Measurements from ENCODE around the gene RNU1-3. TPM values are rescaled to one million over a fixed set of nuclear protein-coding genes. Genes with fewer than 3 reads are reported as not detected.
"Not testable (repeated sequence)": the region's sequence is repeated elsewhere in the genome, so short reads cannot be mapped to it uniquely, and the experiment has no call there.

RNU1-3 gene
- total and polyA plus RNA-seq, 2 of the 13 experiments (the other 11 are each of a cell fraction or from before 2014, with no cell fraction given): under 0.01 to 11,018 TPM

DNA sequence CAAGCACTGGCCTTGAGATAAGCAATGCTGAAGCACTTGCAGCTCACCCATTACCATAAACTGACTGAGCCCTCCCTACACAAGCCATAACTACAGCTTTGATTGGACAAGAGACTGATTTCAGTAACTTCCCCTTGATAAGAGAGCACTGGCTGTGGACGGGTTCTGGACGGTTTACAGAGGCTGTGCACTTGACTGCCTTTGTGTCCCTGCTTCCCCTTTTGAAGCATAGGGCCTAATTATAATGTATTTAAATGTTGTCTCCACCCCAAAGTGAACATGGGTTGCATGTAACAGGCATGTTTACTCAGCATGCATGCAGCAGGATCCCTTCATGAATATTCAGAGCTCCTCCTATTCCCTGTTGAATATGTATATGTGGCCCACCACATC is 8.4 kb upstream of the RNU1-3 start:
- H4K20me1 ChIP-seq (ENCODE audit: insufficient read depth, low read length); H2AFZ ChIP-seq (ENCODE audit: low read length); ATAC-seq; H3K9me3 ChIP-seq (ENCODE audit: low read length); in situ Hi-C loops (cut with HindIII; ENCODE audit: extremely low pct_ligation_motif_present, low pct_unique_long_range_greater_than_20kb); H3K9ac ChIP-seq (ENCODE audit: insufficient read depth, low read depth, low read length); H3K27ac ChIP-seq (ENCODE audit: extremely low read length, insufficient read depth, low read length); H3K36me3 ChIP-seq (replicated peaks in 1 of 2; ENCODE audit: control insufficient read depth in 1 of 2, insufficient read depth in 2 of 2, low read length in 2 of 2); BruUV-seq (replicated peaks); intact Hi-C loops (cut with micrococcal nuclease; ENCODE audit: unreplicated experiment); CTCF ChIA-PET (ENCODE audit: low intra/inter-chr PET ratio, low total read pairs); POLR2A ChIA-PET; H3K79me2 ChIP-seq (ENCODE audit: insufficient read depth, low read length); H3K4me3 ChIP-seq (replicated peaks in 1 of 3; ENCODE audit: insufficient read depth in 1 of 3, low read depth in 2 of 3, low read length in 3 of 3); H3K27me3 ChIP-seq (ENCODE audit: control insufficient read depth in 1 of 2, insufficient read depth in 2 of 2, low read length in 2 of 2); DNase-seq (ENCODE audit: low spot score); FAIRE-seq: not testable (repeated sequence)
- peaks cover 22% of the 10 kb centered on the region for H3K4me1 ChIP-seq (ENCODE audit: insufficient read depth, low read length)
- H3K4me2 ChIP-seq (ENCODE audit: low read depth, low read length): peak overlapping the region; percentile 12; the same call in 1 of the 2 replicates
- WGBS (ENCODE audit: low lambda C conversion rate): 0% methylated on average over 1 of the region's 2 CpGs

DNA sequence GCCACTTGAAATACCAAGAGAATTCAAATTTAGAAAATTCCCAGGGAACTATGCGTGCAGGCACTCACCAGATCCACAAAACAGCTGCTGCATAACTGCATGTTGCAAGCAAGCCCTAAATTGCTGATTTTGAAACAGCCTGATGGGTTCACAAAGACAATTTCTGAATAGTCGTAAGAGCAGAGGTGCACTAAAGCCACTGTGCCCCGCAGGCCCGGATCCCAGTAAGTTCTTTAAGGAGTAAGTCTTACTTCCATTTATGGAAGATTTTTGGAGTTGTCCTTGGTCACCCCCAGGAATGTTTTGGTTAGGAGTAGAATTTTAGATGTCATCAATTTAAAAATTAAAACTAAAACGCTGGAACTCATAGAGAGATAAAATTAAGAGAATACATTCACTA is 7.2 kb upstream of the RNU1-3 start:
- H3K27ac ChIP-seq (ENCODE audit: extremely low read length, insufficient read depth, low read length); H3K36me3 ChIP-seq (replicated peaks in 1 of 2; ENCODE audit: control insufficient read depth in 1 of 2, insufficient read depth in 2 of 2, low read length in 2 of 2); in situ Hi-C loops (cut with HindIII; ENCODE audit: extremely low pct_ligation_motif_present, low pct_unique_long_range_greater_than_20kb); ATAC-seq; intact Hi-C loops (cut with micrococcal nuclease; ENCODE audit: unreplicated experiment); H3K4me2 ChIP-seq (ENCODE audit: low read depth, low read length); H3K9ac ChIP-seq (ENCODE audit: insufficient read depth, low read depth, low read length); H3K4me3 ChIP-seq (replicated peaks in 1 of 3; ENCODE audit: insufficient read depth in 1 of 3, low read depth in 2 of 3, low read length in 3 of 3); CTCF ChIA-PET (ENCODE audit: low intra/inter-chr PET ratio, low total read pairs); POLR2A ChIA-PET; H4K20me1 ChIP-seq (ENCODE audit: insufficient read depth, low read length); H3K79me2 ChIP-seq (ENCODE audit: insufficient read depth, low read length); DNase-seq (ENCODE audit: low spot score); H2AFZ ChIP-seq (ENCODE audit: low read length); BruUV-seq (replicated peaks); H3K9me3 ChIP-seq (ENCODE audit: low read length); FAIRE-seq; H3K27me3 ChIP-seq (ENCODE audit: control insufficient read depth in 1 of 2, insufficient read depth in 2 of 2, low read length in 2 of 2): not testable (repeated sequence)
- H3K4me1 ChIP-seq (ENCODE audit: insufficient read depth, low read length): peaks cover 15% of the 10 kb centered on the region
- 28% methylated on average over 5 of the region's 5 CpGs for WGBS (ENCODE audit: low lambda C conversion rate)

DNA sequence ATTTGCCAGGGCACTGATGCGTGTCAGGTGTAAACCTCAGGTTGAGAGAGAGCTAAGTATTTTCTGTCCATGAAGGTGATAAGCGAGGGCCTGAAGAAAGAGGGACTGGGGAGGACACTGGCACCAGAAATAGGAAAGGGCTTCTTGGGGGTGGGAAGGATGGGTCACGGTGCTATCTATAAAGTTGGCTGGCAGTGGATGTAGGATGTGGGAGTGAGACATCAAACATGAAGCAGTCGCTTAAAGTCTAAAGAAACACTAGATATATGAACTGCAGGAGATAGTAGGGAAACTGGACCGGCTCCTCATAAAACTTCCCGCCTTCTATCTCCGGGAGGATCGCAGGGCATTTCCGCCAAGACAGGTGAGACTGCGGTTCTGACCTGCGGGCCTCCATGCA is 912 bp downstream of the RNU1-3 start:
- H3K9me3 ChIP-seq (ENCODE audit: low read length); H4K20me1 ChIP-seq (ENCODE audit: insufficient read depth, low read length); H3K4me3 ChIP-seq (replicated peaks in 1 of 3; ENCODE audit: insufficient read depth in 1 of 3, low read depth in 2 of 3, low read length in 3 of 3); ATAC-seq; intact Hi-C loops (cut with micrococcal nuclease; ENCODE audit: unreplicated experiment); FAIRE-seq; in situ Hi-C loops (cut with HindIII; ENCODE audit: extremely low pct_ligation_motif_present, low pct_unique_long_range_greater_than_20kb); H3K79me2 ChIP-seq (ENCODE audit: insufficient read depth, low read length); H3K36me3 ChIP-seq (replicated peaks in 1 of 2; ENCODE audit: control insufficient read depth in 1 of 2, insufficient read depth in 2 of 2, low read length in 2 of 2); DNase-seq (ENCODE audit: low spot score); H2AFZ ChIP-seq (ENCODE audit: low read length); POLR2A ChIA-PET; BruUV-seq (replicated peaks); H3K27me3 ChIP-seq (ENCODE audit: control insufficient read depth in 1 of 2, insufficient read depth in 2 of 2, low read length in 2 of 2); H3K4me2 ChIP-seq (ENCODE audit: low read depth, low read length); H3K27ac ChIP-seq (ENCODE audit: extremely low read length, insufficient read depth, low read length); CTCF ChIA-PET (ENCODE audit: low intra/inter-chr PET ratio, low total read pairs); H3K4me1 ChIP-seq (ENCODE audit: insufficient read depth, low read length); H3K9ac ChIP-seq (ENCODE audit: insufficient read depth, low read depth, low read length): not testable (repeated sequence)
- no CpG with 5 or more reads among the region's 11 CpGs for WGBS (ENCODE audit: low lambda C conversion rate)

DNA sequence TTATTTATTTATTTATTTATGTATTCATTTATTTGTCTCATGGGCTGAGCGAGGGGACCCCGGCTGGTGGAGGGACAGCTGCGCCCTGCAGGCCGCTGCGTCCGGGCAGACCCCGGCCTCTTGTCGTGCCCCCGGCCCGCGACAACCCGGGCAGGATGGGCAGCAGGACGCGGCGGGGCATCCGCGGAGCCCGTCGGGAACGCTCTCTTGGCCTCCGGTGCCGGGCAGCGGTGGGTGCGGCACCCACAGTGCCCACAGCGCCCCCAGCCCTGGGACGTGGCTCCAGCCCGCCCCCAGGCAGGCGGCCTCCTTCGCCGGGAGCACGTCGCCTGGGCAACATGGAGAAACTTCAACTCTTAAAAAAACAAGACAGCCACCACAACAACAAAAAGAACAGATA is 8.5 kb downstream of the RNU1-3 start:
- H3K27ac ChIP-seq (ENCODE audit: extremely low read length, insufficient read depth, low read length); CTCF ChIA-PET (ENCODE audit: low intra/inter-chr PET ratio, low total read pairs); FAIRE-seq; H3K9ac ChIP-seq (ENCODE audit: insufficient read depth, low read depth, low read length); in situ Hi-C loops (cut with HindIII; ENCODE audit: extremely low pct_ligation_motif_present, low pct_unique_long_range_greater_than_20kb); H2AFZ ChIP-seq (ENCODE audit: low read length); H3K4me2 ChIP-seq (ENCODE audit: low read depth, low read length); H3K36me3 ChIP-seq (replicated peaks in 1 of 2; ENCODE audit: control insufficient read depth in 1 of 2, insufficient read depth in 2 of 2, low read length in 2 of 2); DNase-seq (ENCODE audit: low spot score); H3K4me3 ChIP-seq (replicated peaks in 1 of 3; ENCODE audit: insufficient read depth in 1 of 3, low read depth in 2 of 3, low read length in 3 of 3); H4K20me1 ChIP-seq (ENCODE audit: insufficient read depth, low read length); H3K79me2 ChIP-seq (ENCODE audit: insufficient read depth, low read length); H3K9me3 ChIP-seq (ENCODE audit: low read length); intact Hi-C loops (cut with micrococcal nuclease; ENCODE audit: unreplicated experiment); H3K4me1 ChIP-seq (ENCODE audit: insufficient read depth, low read length); POLR2A ChIA-PET; BruUV-seq (replicated peaks); H3K27me3 ChIP-seq (ENCODE audit: control insufficient read depth in 1 of 2, insufficient read depth in 2 of 2, low read length in 2 of 2): not testable (repeated sequence)
- 64% methylated on average over 21 of the region's 32 CpGs for WGBS (ENCODE audit: low lambda C conversion rate)
- peak; percentile 9 for ATAC-seq

Measured in HepG2 (cell line).